ENCODE measurements around the gene CCDC116.

CCDC116 gene

DNA sequence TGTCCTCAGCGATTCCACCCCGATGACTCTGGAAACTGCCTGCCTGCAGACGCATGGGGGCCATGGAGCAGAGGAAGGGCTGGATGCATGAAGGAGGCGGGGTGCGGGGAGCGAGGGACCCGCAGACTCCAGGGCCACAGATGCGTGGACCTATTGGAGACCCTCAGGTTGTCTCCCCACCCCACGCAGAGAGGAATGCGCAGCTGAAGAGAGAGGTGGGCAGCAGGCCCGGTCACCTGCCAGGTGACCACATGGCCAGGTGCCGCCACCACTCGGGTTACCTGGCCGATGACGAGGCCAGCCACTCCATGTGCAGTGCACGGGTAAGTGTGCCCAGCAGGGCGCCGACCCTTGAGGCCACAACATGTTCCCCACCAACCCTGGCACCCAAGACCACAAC lies 371 bp downstream of the CCDC116 start:
- no peak for DNase-seq (ENCODE audit: low read depth)
- no peak overlapping the region for H3K4me3 ChIP-seq (ENCODE audit: low read depth, low read length)
- TF ChIP-seq, protein P1, sequence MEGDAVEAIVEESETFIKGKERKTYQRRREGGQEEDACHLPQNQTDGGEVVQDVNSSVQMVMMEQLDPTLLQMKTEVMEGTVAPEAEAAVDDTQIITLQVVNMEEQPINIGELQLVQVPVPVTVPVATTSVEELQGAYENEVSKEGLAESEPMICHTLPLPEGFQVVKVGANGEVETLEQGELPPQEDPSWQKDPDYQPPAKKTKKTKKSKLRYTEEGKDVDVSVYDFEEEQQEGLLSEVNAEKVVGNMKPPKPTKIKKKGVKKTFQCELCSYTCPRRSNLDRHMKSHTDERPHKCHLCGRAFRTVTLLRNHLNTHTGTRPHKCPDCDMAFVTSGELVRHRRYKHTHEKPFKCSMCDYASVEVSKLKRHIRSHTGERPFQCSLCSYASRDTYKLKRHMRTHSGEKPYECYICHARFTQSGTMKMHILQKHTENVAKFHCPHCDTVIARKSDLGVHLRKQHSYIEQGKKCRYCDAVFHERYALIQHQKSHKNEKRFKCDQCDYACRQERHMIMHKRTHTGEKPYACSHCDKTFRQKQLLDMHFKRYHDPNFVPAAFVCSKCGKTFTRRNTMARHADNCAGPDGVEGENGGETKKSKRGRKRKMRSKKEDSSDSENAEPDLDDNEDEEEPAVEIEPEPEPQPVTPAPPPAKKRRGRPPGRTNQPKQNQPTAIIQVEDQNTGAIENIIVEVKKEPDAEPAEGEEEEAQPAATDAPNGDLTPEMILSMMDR (IDR thresholded peaks at IDR 0.05; ENCODE audit: low read depth, low read length) = no peak
- no peak for TF ChIP-seq POLR2A (IDR thresholded peaks at IDR 0.05; ENCODE audit: extremely low read depth, insufficient read length)
- TF ChIP-seq, protein P2, sequence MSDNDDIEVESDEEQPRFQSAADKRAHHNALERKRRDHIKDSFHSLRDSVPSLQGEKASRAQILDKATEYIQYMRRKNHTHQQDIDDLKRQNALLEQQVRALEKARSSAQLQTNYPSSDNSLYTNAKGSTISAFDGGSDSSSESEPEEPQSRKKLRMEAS (IDR thresholded peaks at IDR 0.05; ENCODE audit: low read depth, low read length) = no peak
- TF ChIP-seq MYC (IDR thresholded peaks at IDR 0.05; ENCODE audit: low read depth, low read length) = no peak

DNA sequence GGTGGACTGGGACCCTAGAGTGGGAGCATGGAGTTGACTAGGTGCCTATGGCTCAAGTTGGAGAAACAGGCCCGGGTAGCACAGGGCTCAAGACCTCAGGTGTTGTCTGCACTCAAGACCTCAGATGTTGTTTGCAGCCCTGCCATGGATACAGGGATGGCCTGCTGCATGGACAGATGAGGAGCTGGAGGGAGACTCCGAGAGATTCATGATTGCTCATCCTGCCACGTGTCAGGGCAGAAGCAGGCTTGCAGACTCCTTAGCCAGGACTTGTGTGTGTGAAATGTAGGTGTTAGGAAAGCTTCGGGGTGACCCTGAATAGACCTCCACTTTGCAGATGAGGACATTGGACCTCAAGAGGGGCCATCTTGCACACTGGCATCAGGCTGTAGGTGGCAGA lies 921 bp downstream of the CCDC116 start:
- TF ChIP-seq POLR2A (IDR thresholded peaks at IDR 0.05; ENCODE audit: extremely low read depth, insufficient read length) (no peak), MYC (IDR thresholded peaks at IDR 0.05; ENCODE audit: low read depth, low read length) (no peak)
- TF ChIP-seq, protein P1 (IDR thresholded peaks at IDR 0.05; ENCODE audit: low read depth, low read length) = no peak
- TF ChIP-seq, protein P2 (IDR thresholded peaks at IDR 0.05; ENCODE audit: low read depth, low read length) = no peak
- DNase-seq (ENCODE audit: low read depth) = no peak
- no peak overlapping the region for H3K4me3 ChIP-seq (ENCODE audit: low read depth, low read length)

DNA sequence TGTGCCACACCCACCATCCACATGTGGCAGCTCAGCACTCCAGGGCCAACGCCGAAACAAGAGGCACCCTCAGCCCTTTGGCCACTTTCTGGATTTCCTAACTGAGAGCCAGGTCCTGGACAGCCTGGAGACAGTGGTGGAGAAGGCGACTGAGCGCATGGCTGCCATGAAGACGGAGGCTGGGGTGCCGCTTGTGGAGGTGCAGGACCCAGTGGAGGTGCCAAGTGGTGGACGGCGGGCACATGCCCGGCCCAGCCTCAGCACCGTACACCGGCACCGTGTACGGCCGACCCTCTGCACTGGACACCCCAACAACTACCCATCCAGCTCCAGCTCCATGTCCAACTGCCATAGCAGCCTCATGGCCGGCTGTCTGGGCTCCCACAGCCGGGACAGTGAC lies 1.5 kb downstream of the CCDC116 start:
- DNase-seq (ENCODE audit: low read depth) = no peak

DNA sequence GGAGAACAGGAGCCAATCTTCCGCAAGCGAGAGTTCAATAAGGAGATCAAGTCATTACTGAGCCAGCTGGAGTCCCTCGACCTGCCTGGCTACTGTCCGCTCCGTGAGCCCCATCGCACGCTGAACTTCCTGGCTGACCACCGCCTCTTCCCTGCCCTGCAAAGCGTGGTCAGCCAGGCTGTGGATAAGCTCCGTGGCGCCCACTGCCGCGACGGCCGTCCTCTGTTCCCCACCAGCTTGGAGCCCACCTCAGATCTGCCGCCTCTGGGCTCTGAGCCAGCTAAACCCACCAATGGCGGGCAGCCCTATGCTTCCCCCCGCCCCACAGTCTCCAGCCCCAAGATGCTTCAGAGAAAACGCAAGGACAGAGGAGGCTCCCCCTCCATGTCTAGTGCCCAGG lies 2.3 kb downstream of the CCDC116 start:
- DNase-seq (ENCODE audit: low read depth) = no peak
- TF ChIP-seq MYC (IDR thresholded peaks at IDR 0.05; ENCODE audit: low read depth, low read length) = no peak
- TF ChIP-seq POLR2A (IDR thresholded peaks at IDR 0.05; ENCODE audit: extremely low read depth, insufficient read length) = no peak
- TF ChIP-seq, protein P1 (IDR thresholded peaks at IDR 0.05; ENCODE audit: low read depth, low read length) = no peak
- TF ChIP-seq, protein P2 (IDR thresholded peaks at IDR 0.05; ENCODE audit: low read depth, low read length) = no peak
- H3K4me3 ChIP-seq (ENCODE audit: low read depth, low read length) = no peak overlapping the region

More for the DNA sequence above, 1.5 kb downstream of the CCDC116 start:
- no peak overlapping the region for H3K4me3 ChIP-seq (ENCODE audit: low read depth, low read length)
- TF ChIP-seq POLR2A (IDR thresholded peaks at IDR 0.05; ENCODE audit: extremely low read depth, insufficient read length) = no peak
- TF ChIP-seq, protein P2 (IDR thresholded peaks at IDR 0.05; ENCODE audit: low read depth, low read length) = no peak
- TF ChIP-seq, protein P1 (IDR thresholded peaks at IDR 0.05; ENCODE audit: low read depth, low read length) = no peak
- TF ChIP-seq MYC (IDR thresholded peaks at IDR 0.05; ENCODE audit: low read depth, low read length) = no peak

DNA sequence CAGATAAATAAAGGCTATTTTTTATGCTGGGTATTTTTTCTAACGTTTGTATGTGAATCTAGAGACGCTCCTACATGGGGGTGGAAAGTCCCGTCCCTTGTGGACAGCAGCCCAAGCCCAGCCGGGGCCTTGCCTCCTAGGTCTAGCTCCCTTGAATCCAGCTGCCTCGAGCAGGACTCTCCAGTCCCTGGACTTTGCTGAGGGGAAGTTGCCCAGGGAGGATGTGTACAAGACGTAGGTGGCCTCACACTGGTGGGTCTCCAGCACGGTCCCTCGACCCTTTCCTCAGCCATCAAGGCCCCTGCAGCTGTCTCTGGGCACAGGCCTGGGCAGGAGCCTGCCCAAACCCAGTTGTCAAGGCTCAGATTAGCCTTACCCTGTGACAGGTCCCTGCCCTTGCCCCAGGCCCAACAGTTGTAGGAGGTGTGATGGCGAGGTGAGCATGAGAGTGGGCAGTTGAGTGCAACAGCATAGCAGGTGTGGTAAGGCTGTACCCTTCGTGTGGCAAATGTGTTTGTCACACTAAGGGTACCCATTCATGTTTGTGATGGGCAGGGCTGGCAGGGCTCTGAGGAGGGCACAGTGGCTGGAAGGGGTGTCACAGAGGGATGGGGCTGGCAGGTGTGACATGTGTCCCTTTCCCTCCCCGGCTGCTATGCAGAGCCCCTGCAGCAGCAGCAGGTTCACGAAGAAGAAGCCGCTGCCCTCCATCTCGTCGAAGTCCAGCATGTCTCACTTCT lies 3.4 kb downstream of the CCDC116 start:
- DNase-seq (ENCODE audit: low read depth) = no peak
- TF ChIP-seq, protein P2 (IDR thresholded peaks at IDR 0.05; ENCODE audit: low read depth, low read length) = no peak
- TF ChIP-seq, protein P1 (IDR thresholded peaks at IDR 0.05; ENCODE audit: low read depth, low read length) = no peak
- TF ChIP-seq MYC (IDR thresholded peaks at IDR 0.05; ENCODE audit: low read depth, low read length) = no peak
- no peak for TF ChIP-seq POLR2A (IDR thresholded peaks at IDR 0.05; ENCODE audit: extremely low read depth, insufficient read length)
- no peak overlapping the region for H3K4me3 ChIP-seq (ENCODE audit: low read depth, low read length)

Measured in NB4 (cell line).